Measurements from ENCODE around the gene PARS2.

Gene PARS2

GRCh38 chr1:54800899-54801759, 36.8 kb upstream of the PARS2 start, which contains the start of gene TTC22:
TSS of gene TTC22 (minus strand) at chr1:54801323. CDS start at chr1:54801163, 160 bp downstream.
- DNase-seq (ENCODE audit: low read depth, low spot score), result no peak
- no peak within 1 kb of the TSS for H3K4me3 ChIP-seq (ENCODE audit: low read length)

DNA sequence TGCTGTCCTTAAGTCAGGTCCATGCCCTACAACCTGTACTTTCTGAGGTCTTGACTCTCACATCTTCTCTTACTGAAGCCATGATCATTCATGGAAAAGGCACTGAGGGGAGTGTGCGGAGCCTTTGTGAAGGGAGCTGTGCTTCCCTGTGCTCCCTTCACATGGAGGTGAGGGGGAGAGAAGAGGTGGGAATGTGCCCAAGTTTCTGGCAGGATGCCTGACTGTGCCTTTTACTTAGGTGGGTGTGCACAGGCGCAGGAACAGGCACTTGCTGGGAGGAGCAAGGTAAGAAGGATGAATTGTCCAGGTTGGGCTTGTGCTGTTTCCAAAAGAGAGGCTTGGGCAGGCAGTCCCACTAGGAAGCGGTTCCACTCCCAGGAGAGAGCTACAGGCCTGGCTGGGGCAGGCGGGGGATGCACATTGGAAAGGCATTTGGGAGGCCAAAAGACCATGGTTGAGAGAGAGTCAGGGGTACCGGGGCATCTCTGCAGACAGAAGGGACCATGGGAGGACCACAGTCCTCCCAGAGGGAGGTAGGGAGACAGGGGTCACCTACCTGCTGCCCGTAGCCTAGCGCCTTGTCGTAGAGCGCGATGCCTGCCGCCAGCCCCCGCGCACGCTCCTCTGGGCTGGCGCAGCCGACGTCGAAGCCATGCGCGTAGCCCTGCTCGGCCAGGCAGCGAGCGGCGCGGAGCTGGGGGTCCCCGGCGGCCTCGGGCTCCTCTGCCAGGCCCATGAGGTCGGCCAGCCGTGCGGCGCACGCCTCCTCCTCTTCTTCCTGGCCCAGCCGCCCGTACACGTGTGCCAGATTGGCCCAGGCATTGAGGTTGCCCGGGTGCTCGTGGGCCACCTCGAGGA, 35.9 kb upstream of the PARS2 start:
- no peak for DNase-seq (ENCODE audit: low read depth, low spot score)
- no peak overlapping the region for H3K4me3 ChIP-seq (ENCODE audit: low read length)

DNA sequence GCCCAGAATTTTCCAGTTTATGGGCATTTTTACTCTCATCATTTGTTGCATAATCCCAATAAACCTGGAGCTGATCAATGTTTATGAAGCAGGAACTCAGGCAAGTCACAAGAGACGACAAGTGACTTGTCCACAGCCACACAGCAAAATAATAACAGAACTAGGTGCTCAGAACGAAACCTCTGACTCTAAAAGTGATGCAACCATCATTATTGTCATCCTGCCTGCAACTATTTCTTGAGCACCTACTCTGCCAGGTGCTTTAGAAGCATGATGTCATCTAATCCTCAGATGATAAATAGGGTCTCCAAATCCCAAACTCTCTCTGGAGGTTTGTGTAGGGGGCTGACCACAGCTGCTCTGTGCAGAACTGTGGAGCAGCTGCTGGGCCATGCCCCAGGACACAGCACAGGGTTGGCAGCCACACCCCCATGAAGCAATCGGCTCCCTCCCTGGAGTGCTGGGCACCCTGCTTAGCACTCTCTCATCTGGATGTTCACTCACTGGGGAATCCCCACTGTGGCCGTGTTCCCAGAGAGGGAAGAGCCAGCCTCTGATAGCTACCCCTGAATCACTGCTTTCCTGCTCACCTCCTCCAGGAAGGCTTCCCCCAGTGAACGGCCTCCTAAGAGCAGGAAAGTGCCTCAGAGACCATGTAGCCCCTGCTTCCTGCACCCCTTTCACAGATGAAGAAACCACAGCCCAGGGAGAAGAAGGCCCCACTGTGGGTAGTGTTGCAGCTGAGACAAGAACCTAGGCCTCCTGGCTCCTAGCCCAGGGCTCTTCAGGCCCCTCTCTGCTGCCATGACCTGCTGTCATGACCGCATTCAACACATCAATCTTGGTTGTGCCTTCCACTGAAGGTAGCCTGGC, 34.7 kb upstream of the PARS2 start:
- peak; percentile 11 for DNase-seq (ENCODE audit: low read depth, low spot score)

DNA sequence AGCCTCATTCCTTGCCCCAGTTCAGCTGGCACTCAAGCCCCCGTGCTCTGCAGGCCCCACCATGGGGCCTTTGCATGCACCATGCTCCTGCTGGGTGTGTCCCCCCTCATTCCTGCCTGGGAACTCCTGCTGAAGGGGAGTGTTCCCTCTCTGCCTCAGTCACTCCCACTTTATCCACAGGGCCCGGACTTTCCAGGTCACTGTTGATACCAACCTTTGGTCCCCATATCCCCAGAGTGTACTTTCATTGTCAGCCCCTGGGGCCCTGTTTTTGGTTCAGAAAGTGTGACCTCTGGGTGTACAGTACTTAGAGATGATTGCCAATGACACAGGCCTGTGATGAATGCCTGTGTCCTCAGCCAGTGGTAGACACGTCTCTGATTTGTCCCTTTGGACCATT, 33.9 kb upstream of the PARS2 start:
- DNase-seq (ENCODE audit: low read depth, low spot score), result no peak
- no peak overlapping the region for H3K4me3 ChIP-seq (ENCODE audit: low read length)

More for the DNA sequence above, 34.7 kb upstream of the PARS2 start:
- H3K4me3 ChIP-seq (ENCODE audit: low read length), result no peak overlapping the region

DNA sequence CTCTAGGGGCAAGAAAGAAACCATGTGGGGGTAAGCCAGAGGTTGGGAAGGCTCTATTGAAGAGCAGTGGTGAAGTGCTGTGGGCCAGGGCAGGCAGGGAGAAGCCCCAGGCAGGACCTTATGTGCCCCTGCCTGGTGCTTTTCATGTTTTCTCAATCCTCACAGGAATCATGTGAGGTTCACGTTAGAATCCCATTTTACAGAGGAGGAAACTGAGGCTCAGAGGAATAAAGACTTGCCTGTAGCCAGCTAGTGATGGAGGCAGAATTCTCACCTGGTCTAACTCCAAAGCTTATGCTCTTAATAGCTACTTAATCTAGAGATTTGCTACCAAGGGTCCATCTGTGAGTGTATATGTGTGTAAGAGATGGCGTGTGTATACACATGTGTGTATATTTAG, 32.6 kb upstream of the PARS2 start:
- no peak overlapping the region for H3K4me3 ChIP-seq (ENCODE audit: low read length)
- no peak for DNase-seq (ENCODE audit: low read depth, low spot score)

GRCh38 chr1:54795841-54796468, 31.6 kb upstream of the PARS2 start:
- no peak overlapping the region for H3K4me3 ChIP-seq (ENCODE audit: low read length)
- no peak for DNase-seq (ENCODE audit: low read depth, low spot score)

DNA sequence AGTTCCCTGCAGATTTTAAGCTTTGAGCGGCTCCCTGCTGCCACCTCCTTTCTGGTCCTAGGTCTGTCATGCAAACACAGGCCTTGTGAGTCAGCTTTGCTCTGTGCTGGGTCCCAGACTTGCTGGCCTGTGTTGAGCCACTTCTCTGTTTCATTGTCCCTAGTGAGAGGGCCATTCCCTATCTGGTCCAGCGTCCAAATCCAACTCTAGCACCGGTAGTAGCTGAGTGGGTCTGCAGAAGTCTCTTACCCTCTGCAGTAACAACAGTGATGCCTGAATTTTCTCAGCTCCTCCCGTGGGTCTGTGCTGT, 31.0 kb upstream of the PARS2 start:
- no peak for DNase-seq (ENCODE audit: low read depth, low spot score)
- no peak overlapping the region for H3K4me3 ChIP-seq (ENCODE audit: low read length)

DNA sequence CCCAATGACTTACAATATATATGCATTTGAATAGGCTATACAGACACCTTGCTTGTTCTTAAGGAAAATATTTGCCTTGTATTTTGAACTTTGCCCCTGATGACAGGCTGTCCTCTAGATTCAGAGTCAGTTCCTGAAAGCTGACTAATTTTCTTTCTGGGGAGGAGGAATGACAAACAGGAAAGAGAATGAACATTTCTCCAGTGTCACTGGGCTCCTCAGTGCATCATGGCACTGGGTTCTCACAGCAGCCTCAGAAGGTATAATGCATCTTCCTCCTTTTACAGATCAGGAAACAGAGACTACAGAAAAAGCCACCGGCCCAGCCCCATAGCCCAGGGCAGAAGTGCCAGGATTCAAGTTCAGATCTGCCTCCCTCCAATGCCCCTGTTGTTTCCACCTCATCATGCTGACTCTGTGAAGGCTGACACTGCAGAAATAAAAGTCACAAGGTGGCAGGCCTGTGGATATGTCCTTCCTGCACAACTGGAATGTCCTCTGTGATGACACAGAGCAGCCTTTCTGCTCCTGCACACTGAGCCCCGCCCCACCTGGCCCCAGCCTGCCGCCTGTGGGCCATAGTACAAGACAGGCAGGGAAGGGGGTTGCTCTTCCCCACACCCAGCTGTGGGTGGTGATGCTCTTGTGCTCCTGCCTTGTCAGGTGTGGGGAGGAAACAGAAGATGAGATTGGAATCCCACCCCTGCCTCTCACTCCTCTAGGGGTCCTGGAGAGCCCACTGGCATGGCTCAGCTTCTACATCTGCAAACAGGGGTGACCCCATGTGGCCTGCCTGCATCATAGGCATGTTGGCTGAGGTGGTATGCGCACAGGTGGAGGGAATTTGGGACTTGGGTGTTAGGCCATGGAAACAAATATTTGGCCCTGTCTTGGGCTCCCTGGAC, 30.4 kb upstream of the PARS2 start:
- no peak for DNase-seq (ENCODE audit: low read depth, low spot score)
- H3K4me3 ChIP-seq (ENCODE audit: low read length), result no peak overlapping the region

GRCh38 chr1:54792686-54793282, 28.5 kb upstream of the PARS2 start:
- no peak overlapping the region for H3K4me3 ChIP-seq (ENCODE audit: low read length)
- DNase-seq (ENCODE audit: low read depth, low spot score), result no peak

DNA sequence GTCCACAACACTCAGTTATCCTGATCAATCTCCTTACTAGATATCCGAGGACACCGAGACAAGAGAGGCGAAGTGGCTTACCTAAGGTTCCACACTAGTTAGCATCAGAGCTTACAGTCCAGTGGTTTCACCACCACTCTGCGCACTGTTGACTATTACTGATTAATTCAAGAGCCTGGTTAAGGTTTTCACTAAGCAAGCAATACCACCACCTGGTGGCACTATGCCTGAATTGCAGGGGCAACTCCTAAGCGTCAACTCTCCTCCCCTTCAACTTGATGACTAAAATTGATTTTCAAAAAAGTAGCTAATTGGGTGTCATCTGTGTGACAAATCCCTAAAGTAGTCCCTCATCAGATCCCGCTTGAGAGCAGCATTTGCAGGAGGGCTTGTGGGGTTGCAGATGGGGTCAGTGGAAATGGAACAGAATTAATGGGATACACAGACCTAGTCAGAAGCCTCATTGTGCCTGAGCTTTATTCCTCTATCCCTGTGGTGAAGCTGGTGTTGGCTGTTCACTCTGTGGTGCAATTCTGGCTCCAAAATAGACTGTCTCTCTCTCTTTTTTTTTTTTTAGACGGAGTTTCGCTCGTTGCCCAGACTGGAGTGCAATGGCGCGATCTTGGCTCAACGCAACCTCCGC, 27.7 kb upstream of the PARS2 start:
- peak; percentile 26 for DNase-seq (ENCODE audit: low read depth, low spot score)

DNA sequence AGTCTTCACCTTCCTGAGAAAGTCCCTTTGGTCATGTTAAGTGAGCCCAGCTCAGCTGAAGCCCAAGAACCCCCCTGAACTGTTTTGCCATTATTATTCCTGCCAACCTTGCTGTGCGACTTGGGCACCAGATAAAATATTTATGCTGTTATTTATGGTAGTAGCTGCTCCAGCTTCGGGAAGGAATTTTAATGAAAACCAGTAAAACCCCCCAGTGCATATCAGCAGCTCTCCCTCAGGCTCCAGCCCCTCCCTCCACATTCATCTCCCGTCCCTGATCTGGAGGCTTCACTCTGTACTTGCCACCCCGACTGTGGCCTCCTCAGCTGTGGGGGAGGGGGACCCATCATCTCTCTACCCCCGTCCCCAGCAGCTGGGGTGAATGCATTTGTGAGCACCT, 24.1 kb upstream of the PARS2 start:
- no peak for DNase-seq (ENCODE audit: low read depth, low spot score)
- no peak overlapping the region for H3K4me3 ChIP-seq (ENCODE audit: low read length)

More for the DNA sequence above, 27.7 kb upstream of the PARS2 start:
- no peak overlapping the region for H3K4me3 ChIP-seq (ENCODE audit: low read length)

DNA sequence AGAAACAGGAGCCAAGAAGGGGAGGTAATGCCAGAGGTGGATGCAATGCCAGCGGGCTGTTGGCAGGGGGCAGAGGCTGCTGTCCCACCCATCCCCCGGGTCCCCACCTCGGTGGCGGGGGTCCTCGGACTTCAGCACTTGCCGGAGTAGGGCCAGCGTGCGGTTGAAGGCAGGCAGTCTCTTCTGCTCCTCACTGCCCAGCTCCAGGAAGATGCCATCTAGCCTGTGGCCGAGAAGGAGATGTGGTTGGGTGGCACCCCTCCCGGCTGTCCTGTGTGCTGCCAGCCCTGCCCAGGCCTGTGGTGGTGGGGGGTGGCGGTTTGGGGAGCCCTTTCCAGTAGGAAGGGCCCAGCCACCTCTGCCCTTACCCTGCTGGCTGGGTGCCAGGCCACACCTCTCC, 23.3 kb upstream of the PARS2 start:
- DNase-seq (ENCODE audit: low read depth, low spot score), result no peak
- H3K4me3 ChIP-seq (ENCODE audit: low read length), result no peak overlapping the region

DNA sequence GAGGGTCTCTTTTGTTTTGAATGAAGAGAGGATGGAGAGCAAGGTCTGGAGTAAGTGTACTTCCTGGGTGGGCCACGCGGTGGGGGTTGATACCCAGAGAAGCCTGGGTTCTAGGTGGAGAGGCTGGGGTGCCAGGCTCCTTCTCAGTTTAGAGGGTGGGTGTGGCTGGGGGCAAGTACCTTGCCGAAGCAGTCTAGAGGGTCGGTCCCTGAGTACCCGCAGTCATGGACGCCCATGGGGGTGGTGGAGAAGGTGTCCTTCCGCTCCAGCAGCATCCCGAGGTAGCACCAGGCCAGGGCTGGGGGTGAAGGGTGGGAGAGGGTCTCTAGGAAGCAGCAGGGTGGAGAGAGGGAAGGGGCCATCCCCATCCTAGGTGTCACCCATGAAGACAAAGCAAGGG, 22.5 kb upstream of the PARS2 start:
- no peak for DNase-seq (ENCODE audit: low read depth, low spot score)
- H3K4me3 ChIP-seq (ENCODE audit: low read length), result no peak overlapping the region

GRCh38 chr1:54784066-54784465, 19.7 kb upstream of the PARS2 start:
- no peak for DNase-seq (ENCODE audit: low read depth, low spot score)
- no peak overlapping the region for H3K4me3 ChIP-seq (ENCODE audit: low read length)

GRCh38 chr1:54782588-54782987, 18.3 kb upstream of the PARS2 start:
- no peak for DNase-seq (ENCODE audit: low read depth, low spot score)
- no peak overlapping the region for H3K4me3 ChIP-seq (ENCODE audit: low read length)

- no peak overlapping the region for H3K4me3 ChIP-seq (ENCODE audit: low read length)
- DNase-seq (ENCODE audit: low read depth, low spot score), result no peak
Observed at GRCh38 chr1:54782156-54782555, 17.8 kb upstream of the PARS2 start.

DNA sequence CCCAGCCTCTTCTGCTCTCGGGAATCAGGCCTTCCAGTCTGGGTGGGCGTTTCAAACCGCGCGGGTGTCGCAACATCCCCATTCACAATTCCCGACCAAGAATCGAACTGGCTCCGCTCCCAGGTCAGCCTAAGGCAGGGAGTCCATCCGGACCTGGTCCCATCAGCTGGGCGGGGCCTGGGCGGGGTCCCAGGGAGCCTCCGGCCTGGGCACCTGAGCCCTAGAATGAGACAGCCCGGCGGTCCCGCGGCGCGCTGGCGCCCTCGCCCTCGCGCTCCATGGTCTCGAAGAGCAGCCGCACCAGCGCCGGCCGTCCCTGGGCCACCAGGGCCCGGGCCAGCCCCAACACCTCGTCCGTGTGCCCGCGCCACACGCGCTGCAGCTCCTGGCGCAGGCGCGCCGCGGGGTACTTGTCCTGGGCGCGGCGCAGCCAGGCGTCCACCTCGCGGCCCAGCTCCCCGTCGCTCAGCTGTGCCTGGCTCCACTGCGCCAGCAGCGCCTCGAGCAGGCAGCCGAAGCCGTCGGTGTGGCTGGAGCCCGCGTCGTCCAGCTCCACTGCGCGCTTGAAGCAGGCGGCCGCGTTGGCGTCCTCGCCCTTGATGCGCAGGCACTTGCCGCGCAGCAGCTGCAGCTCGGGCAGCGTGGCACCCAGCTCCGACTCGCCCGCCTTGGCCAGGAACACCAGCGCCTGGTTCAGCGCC, 16.9 kb upstream of the PARS2 start:
- no peak for DNase-seq (ENCODE audit: low read depth, low spot score)
- no peak overlapping the region for H3K4me3 ChIP-seq (ENCODE audit: low read length)
